Neural progenitor cell (in vitro differentiated cells): ENCODE measurements around the gene PRTFDC1. TPM values are rescaled to one million over a fixed set of nuclear protein-coding genes. Genes with fewer than 3 reads are reported as not detected.

ENCODE experiments used
- DNase-seq: peaks from one replicate; pipeline ENCODE4 v3.0.0-alpha.2; 2016; ENCODE audit warnings: low spot score
- H2AFZ ChIP-seq: fragments of 200-600 bp; sonication (generic); replicated peaks from 2 replicates; pipeline ENCODE4 v1.6.1; 2016; ENCODE audit warnings: antibody characterized with exemption
- H3F3A ChIP-seq: fragments of 200-600 bp; sonication (generic); 2 replicates; pipeline ENCODE4 v1.6.1; 2016; ENCODE audit warnings: antibody characterized with exemption, low read depth
- H3K27ac ChIP-seq: fragments of 200-600 bp; sonication (generic); 2 replicates; pipeline ENCODE4 v1.5.1; 2016; ENCODE audit warnings: mild to moderate bottlenecking
- H3K27me3 ChIP-seq: fragments of 200-600 bp; sonication (generic); 2 replicates; pipeline ENCODE4 v1.6.1; 2016; ENCODE audit warnings: mild to moderate bottlenecking, moderate library complexity
- H3K36me3 ChIP-seq: fragments of 200-600 bp; sonication (generic); 2 replicates; pipeline ENCODE4 v1.5.1; 2016
- H3K4me1 ChIP-seq: fragments of 200-600 bp; sonication (generic); 2 replicates; pipeline ENCODE4 v1.6.1; 2016; ENCODE audit warnings: mixed run types
- H3K4me2 ChIP-seq: fragments of 200-600 bp; sonication (generic); 2 replicates; pipeline ENCODE4 v1.6.1; 2016
- H3K4me3 ChIP-seq: fragments of 200-600 bp; sonication (generic); 2 replicates; pipeline ENCODE4 v1.5.1; 2016
- H3K79me2 ChIP-seq: fragments of 200-600 bp; sonication (generic); 2 replicates; pipeline ENCODE4 v1.6.1; 2016; ENCODE audit warnings: low read depth
- H3K9ac ChIP-seq: fragments of 200-600 bp; sonication (generic); 2 replicates; pipeline ENCODE4 v1.6.1; 2016
- H3K9me3 ChIP-seq: fragments of 200-600 bp; sonication (generic); 2 replicates; pipeline ENCODE4 v1.5.1; 2016; ENCODE audit warnings: low read depth
- H4K20me1 ChIP-seq: fragments of 200-600 bp; sonication (generic); 2 replicates; pipeline ENCODE4 v1.6.1; 2016; ENCODE audit warnings: low read depth
- H3K27ac Mint-ChIP-seq: 3 replicates; pipeline ENCODE4 v1.8.0; 2021; ENCODE audit warnings: mixed read lengths
- H3K27me3 Mint-ChIP-seq: 2 replicates; pipeline ENCODE4 v1.8.0; 2022; ENCODE audit warnings: low read depth, mild to moderate bottlenecking, inconsistent platforms, moderate library complexity, mixed read lengths; ENCODE audit not compliant: insufficient read depth
- H3K36me3 Mint-ChIP-seq: 3 replicates; pipeline ENCODE4 v1.8.0; 2021; ENCODE audit warnings: mixed read lengths
- H3K4me1 Mint-ChIP-seq: 3 replicates; pipeline ENCODE4 v1.8.0; 2021; ENCODE audit warnings: mixed read lengths
- H3K4me3 Mint-ChIP-seq: 3 replicates; pipeline ENCODE4 v1.8.0; 2021; ENCODE audit warnings: mild to moderate bottlenecking, moderate library complexity, mixed read lengths
- H3K9me3 Mint-ChIP-seq: 3 replicates; pipeline ENCODE4 v1.8.0; 2020; ENCODE audit warnings: mixed read lengths
- CTCF ChIP-seq: fragments of 200-600 bp; sonication (generic); IDR thresholded peaks from 2 replicates; pipeline ENCODE4 v1.5.1; 2017; ENCODE audit warnings: antibody characterized with exemption, mild to moderate bottlenecking
- EZH2 ChIP-seq: fragments of 200-600 bp; sonication (generic); IDR thresholded peaks from 2 replicates; pipeline ENCODE4 v1.6.1; 2017; ENCODE audit warnings: antibody characterized with exemption, mild to moderate bottlenecking, moderate library complexity
- EZH2phosphoT487 ChIP-seq: fragments of 200-600 bp; sonication (generic); IDR thresholded peaks from 2 replicates; pipeline ENCODE4 v1.6.1; 2017; ENCODE audit warnings: antibody characterized with exemption
- total RNA-seq: library from RNA; depleted of rRNA; stranded (reverse); fragments of >200 nt; gene quantifications from 2 replicates; pipeline ENCODE4 v1.2.3, GENCODE V29; 2015; ENCODE audit warnings: low replicate concordance

The PRTFDC1 gene
- total RNA-seq, 1 donor from 2014 or later, result 37.7 TPM

DNA sequence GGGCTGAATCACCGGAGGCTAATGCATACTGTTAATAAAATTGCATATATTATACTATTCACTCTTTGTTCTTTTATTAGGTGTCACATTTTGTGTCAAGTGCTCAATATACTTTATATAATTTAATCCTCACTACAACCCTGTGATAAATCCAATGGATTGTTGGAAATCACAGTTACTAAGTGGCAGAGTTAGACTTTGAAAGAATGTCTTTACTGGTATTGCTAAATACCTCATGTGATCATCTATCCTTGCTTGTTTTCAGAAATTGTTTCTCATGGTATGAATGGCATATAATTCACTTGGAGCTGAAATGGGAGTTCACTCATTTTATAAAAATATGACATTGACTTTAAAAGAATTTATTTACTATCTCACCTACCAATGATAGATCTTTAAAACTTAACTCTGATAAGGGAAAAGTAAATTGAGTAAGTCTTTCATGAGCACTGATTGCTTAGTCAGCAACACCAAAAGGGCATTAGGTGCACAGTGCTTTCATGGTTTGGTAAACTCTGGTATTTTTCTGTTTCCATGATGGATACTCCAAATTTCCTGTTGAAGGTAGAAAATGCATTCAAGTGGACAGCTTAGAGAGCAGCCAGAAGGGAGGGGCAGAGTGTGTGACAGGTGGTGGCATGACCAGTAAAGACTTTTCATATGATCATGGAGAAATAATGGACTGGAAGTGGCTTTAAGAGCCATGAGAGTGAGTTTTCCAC, 41.0 kb upstream of the PRTFDC1 start:
- H3K36me3 ChIP-seq, result no peaks in the 10 kb centered on the region
- H3K27ac Mint-ChIP-seq, result no peak overlapping the region
- no peak overlapping the region for H2AFZ ChIP-seq
- no peaks in the 10 kb centered on the region for H3K9me3 ChIP-seq
- no peaks in the 10 kb centered on the region for H3K9me3 Mint-ChIP-seq
- H3K79me2 ChIP-seq, result no peaks in the 10 kb centered on the region
- no peak overlapping the region for H3K27ac ChIP-seq
- no peaks in the 10 kb centered on the region for H3F3A ChIP-seq
- H3K4me3 Mint-ChIP-seq, result no peak overlapping the region
- H3K27me3 Mint-ChIP-seq, result peaks cover 3% of the 10 kb centered on the region
- no peaks in the 10 kb centered on the region for H3K36me3 Mint-ChIP-seq
- no peak for DNase-seq
- H3K4me1 ChIP-seq, result peaks cover 3% of the 10 kb centered on the region
- no peaks in the 10 kb centered on the region for H3K27me3 ChIP-seq
- no peak overlapping the region for H3K4me2 ChIP-seq
- no peak overlapping the region for H3K9ac ChIP-seq
- peaks cover 9% of the 10 kb centered on the region for H3K4me1 Mint-ChIP-seq
- no peak overlapping the region for H3K4me3 ChIP-seq
- TF ChIP-seq EZH2phosphoT487 (no peak), CTCF (no peak), EZH2 (no peak)
- H4K20me1 ChIP-seq, result no peaks in the 10 kb centered on the region

DNA sequence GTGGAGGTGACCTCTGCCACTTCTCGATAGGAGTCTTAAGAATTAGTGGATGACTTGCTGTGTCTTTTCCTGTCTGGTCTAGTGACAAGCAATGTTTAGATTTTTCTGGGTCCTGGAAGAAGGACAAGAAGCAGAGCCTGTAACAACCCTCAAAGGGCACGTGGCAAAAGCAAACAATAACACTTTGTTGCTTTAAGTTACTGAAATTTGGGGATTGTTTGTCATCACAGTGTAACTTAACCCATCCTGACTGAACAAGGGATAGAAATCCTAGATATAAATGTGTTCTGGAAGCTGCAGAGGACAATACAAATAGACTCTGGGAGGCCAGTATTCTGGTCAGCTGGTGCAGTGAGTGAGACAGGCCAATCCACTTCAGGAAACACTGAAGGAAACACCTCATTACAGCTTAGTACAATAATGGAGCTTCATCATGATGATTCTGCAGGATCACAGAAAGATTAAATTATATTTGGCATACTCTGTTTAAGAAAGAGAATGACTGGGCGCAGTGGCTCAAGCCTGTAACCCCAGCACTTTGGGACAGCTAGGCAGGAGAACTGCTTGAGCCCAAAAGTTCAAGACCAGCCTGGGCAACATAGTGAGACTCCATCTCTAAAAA, 40.2 kb upstream of the PRTFDC1 start:
- Histone ChIP-seq H3K9ac (no peak overlapping the region), H2AFZ (no peak overlapping the region), H3K27me3 (no peaks in the 10 kb centered on the region), H3K9me3 (no peaks in the 10 kb centered on the region), H3K79me2 (no peaks in the 10 kb centered on the region), H3K27ac (no peak overlapping the region), H3F3A (no peaks in the 10 kb centered on the region), H3K4me1 (peaks cover 3% of the 10 kb centered on the region), H3K4me3 (no peak overlapping the region), H3K4me2 (no peak overlapping the region), H3K36me3 (no peaks in the 10 kb centered on the region), H4K20me1 (no peaks in the 10 kb centered on the region)
- H3K27ac Mint-ChIP-seq, result no peak overlapping the region
- peaks cover 10% of the 10 kb centered on the region for H3K4me1 Mint-ChIP-seq
- H3K27me3 Mint-ChIP-seq, result peaks cover 3% of the 10 kb centered on the region
- H3K4me3 Mint-ChIP-seq, result no peak overlapping the region
- no peaks in the 10 kb centered on the region for H3K9me3 Mint-ChIP-seq
- TF ChIP-seq EZH2phosphoT487, result no peak
- TF ChIP-seq EZH2, result no peak
- DNase-seq, result no peak
- H3K36me3 Mint-ChIP-seq, result peaks cover under 1% of the 10 kb centered on the region

DNA sequence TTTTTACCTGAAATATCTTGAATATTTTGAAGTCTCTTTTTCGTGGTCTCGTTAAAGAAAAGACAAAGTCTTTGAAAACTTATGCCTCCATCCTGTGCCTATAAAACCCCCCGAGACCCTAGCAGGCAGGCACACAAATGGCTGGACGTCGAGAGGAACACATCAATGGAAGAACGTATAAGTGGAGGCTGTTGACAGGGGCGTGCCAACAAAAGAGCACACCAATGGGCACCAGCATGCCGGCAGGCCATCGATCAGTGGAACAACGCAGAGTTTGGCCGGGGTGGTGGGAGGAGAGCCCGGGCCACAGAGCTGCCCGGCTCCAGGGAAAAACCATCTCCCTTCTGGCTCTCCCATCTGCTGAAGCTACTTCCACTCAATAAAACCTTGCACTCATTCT, 38.9 kb upstream of the PRTFDC1 start:
- no peaks in the 10 kb centered on the region for H3K27me3 ChIP-seq
- peaks cover 1% of the 10 kb centered on the region for H3K36me3 Mint-ChIP-seq
- no peaks in the 10 kb centered on the region for H3K9me3 Mint-ChIP-seq
- H3K4me1 ChIP-seq, result peaks cover 3% of the 10 kb centered on the region
- no peaks in the 10 kb centered on the region for H3K9me3 ChIP-seq
- H2AFZ ChIP-seq, result no peak overlapping the region
- peaks cover 16% of the 10 kb centered on the region for H3K4me1 Mint-ChIP-seq
- no peak for DNase-seq
- TF ChIP-seq EZH2 (no peak), EZH2phosphoT487 (no peak), CTCF (no peak)
- H3F3A ChIP-seq, result no peaks in the 10 kb centered on the region
- H4K20me1 ChIP-seq, result no peaks in the 10 kb centered on the region
- H3K27ac Mint-ChIP-seq, result no peak overlapping the region
- H3K4me3 ChIP-seq, result no peak overlapping the region
- no peak overlapping the region for H3K4me2 ChIP-seq
- peaks cover 3% of the 10 kb centered on the region for H3K27me3 Mint-ChIP-seq
- no peak overlapping the region for H3K27ac ChIP-seq
- H3K36me3 ChIP-seq, result no peaks in the 10 kb centered on the region
- no peak overlapping the region for H3K9ac ChIP-seq
- no peaks in the 10 kb centered on the region for H3K79me2 ChIP-seq
- no peak overlapping the region for H3K4me3 Mint-ChIP-seq

GRCh38 chr10:24989867-24990266, 37.5 kb upstream of the PRTFDC1 start:
- no peaks in the 10 kb centered on the region for H3K9me3 ChIP-seq
- no peak overlapping the region for H3K9ac ChIP-seq
- Mint-ChIP-seq H3K36me3 (peaks cover 1% of the 10 kb centered on the region), H3K4me1 (peaks cover 20% of the 10 kb centered on the region), H3K9me3 (no peaks in the 10 kb centered on the region), H3K27me3 (peaks cover 3% of the 10 kb centered on the region), H3K4me3 (no peak overlapping the region), H3K27ac (no peak overlapping the region)
- no peaks in the 10 kb centered on the region for H3K27me3 ChIP-seq
- H3K27ac ChIP-seq, result no peak overlapping the region
- H4K20me1 ChIP-seq, result no peaks in the 10 kb centered on the region
- H3K79me2 ChIP-seq, result no peaks in the 10 kb centered on the region
- peaks cover 3% of the 10 kb centered on the region for H3K4me1 ChIP-seq
- no peak overlapping the region for H2AFZ ChIP-seq
- TF ChIP-seq EZH2 (no peak), EZH2phosphoT487 (no peak), CTCF (no peak)
- H3K4me2 ChIP-seq, result no peak overlapping the region
- no peaks in the 10 kb centered on the region for H3F3A ChIP-seq
- DNase-seq, result no peak
- H3K4me3 ChIP-seq, result no peak overlapping the region
- no peaks in the 10 kb centered on the region for H3K36me3 ChIP-seq
